K562 (cell line): ENCODE results near the gene ATMIN. TPM values are rescaled to one million over a fixed set of nuclear protein-coding genes. Genes with fewer than 3 reads are reported as not detected.

Experiments
- ARID2 ChIP-seq: fragments of 450-650 bp; IDR thresholded peaks from 2 replicates; pipeline ENCODE4 v1.6.1; 2017; ENCODE audit warnings: antibody characterized with exemption, mild to moderate bottlenecking
- C11orf30 ChIP-seq: fragments of 450-650 bp; IDR thresholded peaks from 2 replicates; pipeline ENCODE4 v1.6.1; 2016; ENCODE audit warnings: low read depth, mild to moderate bottlenecking
- CBX8 ChIP-seq: fragments of 200-600 bp; sonication (generic); IDR thresholded peaks from 2 replicates; pipeline ENCODE4 v1.6.1; 2012; ENCODE audit warnings: borderline replicate concordance, mixed run types, low read depth, mild to moderate bottlenecking, moderate library complexity, mixed read lengths, low read length, control low read depth, inconsistent platforms; ENCODE audit not compliant: poor library complexity, severe bottlenecking; ENCODE audit errors: extremely low read depth
- COPS2 ChIP-seq: fragments of 450-650 bp; conservative IDR thresholded peaks from 2 replicates; pipeline ENCODE4 v1.6.1; 2016; ENCODE audit warnings: mild to moderate bottlenecking, moderate library complexity
- DMBX1 ChIP-seq: fragments of 250-450 bp; sonication (Bioruptor Pico); IDR thresholded peaks from 2 replicates; pipeline ENCODE4 v1.8.0; 2022; ENCODE audit warnings: inconsistent platforms, mild to moderate bottlenecking, moderate library complexity, borderline replicate concordance
- ELK3 ChIP-seq: fragments of 450-650 bp; formaldehyde crosslinking; IDR thresholded peaks from 2 replicates; pipeline ENCODE4 v1.4.0; 2020; ENCODE audit warnings: mild to moderate bottlenecking
- ETV6 ChIP-seq, 3 experiments: fragments of 150-350 bp in 1 of 3; sonication (generic) in 1 of 3; formaldehyde crosslinking in 1 of 3; IDR thresholded peaks; 2 replicates each; pipeline versions ENCODE4 v1.6.1 to v1.8.0; 2014 to 2022; ENCODE audit warnings: borderline replicate concordance in 2 of 3, low read depth in 2 of 3, antibody characterized with exemption in 1 of 3, low read length in 1 of 3, mild to moderate bottlenecking in 1 of 3, missing genetic modification reagents in 1 of 3
- KAT2B ChIP-seq: IDR thresholded peaks from one replicate; pipeline ENCODE4 v1.6.1; 2012; ENCODE audit warnings: low read depth, mild to moderate bottlenecking, control low read depth, inconsistent platforms, low read length, moderate library complexity
- MEF2A ChIP-seq: IDR thresholded peaks from 2 replicates; pipeline ENCODE4 v1.6.1; 2011; ENCODE audit warnings: low read depth, mild to moderate bottlenecking, low read length, moderate library complexity; ENCODE audit not compliant: control insufficient read depth
- MXD1 ChIP-seq: fragments of 250-450 bp; sonication (Bioruptor Pico); IDR thresholded peaks from 2 replicates; pipeline ENCODE4 v1.8.0; 2021; ENCODE audit warnings: borderline replicate concordance, mild to moderate bottlenecking, moderate library complexity; ENCODE audit not compliant: poor library complexity, severe bottlenecking
- PCBP2 ChIP-seq: fragments of 200-400 bp; formaldehyde crosslinking; IDR thresholded peaks from 2 replicates; pipeline ENCODE4 v1.6.1; 2018; ENCODE audit warnings: low read length, low read depth, mild to moderate bottlenecking, moderate library complexity; ENCODE audit not compliant: poor library complexity, severe bottlenecking
- SRF ChIP-seq, 2 experiments: fragments of 250-450, 450-650 bp in 1 of 2; sonication (Bioruptor Pico) in 1 of 2; sonication (generic) in 1 of 2; formaldehyde crosslinking; IDR thresholded peaks; 2 replicates each; pipeline versions ENCODE4 v1.5.0 to v1.5.1; 2020 to 2022; ENCODE audit warnings: mild to moderate bottlenecking in 1 of 2, missing genetic modification reagents in 1 of 2
- TAF1 ChIP-seq: IDR thresholded peaks from 2 replicates; pipeline ENCODE4 v1.6.1; 2011; ENCODE audit warnings: mild to moderate bottlenecking, low read length, moderate library complexity; ENCODE audit not compliant: insufficient read depth, control insufficient read depth, severe bottlenecking; ENCODE audit errors: extremely low read depth
- TOE1 ChIP-seq, 2 experiments: fragments of 450-650 bp in 1 of 2; sonication (generic) in 1 of 2; formaldehyde crosslinking in 1 of 2; IDR thresholded peaks; 2 replicates each; pipeline versions ENCODE4 v1.7.1 to v1.8.0; 2016 to 2022; ENCODE audit warnings: borderline replicate concordance in 2 of 2, mild to moderate bottlenecking in 2 of 2, antibody characterized with exemption in 1 of 2, inconsistent platforms in 1 of 2, low read depth in 1 of 2, missing genetic modification reagents in 1 of 2, moderate library complexity in 1 of 2
- ZNF41 ChIP-seq: fragments of 250-450 bp; sonication (Bioruptor Pico); conservative IDR thresholded peaks from 2 replicates; pipeline ENCODE4 v1.4.0; 2020; ENCODE audit warnings: mild to moderate bottlenecking
- ZNF511 ChIP-seq: sonication (generic); formaldehyde crosslinking; IDR thresholded peaks from 2 replicates; pipeline ENCODE4 v1.8.0; 2022; ENCODE audit warnings: mild to moderate bottlenecking, missing genetic modification reagents
- polyA plus RNA-seq, 8 experiments: library from polyadenylated mRNA; depleted of rRNA in 4 of 8; stranded (reverse) in 5 of 8; unstranded in 3 of 8; fragments of >200 nt; fragmentation: Nextera tagmentation in 2 of 8; fragmentation: Illumina TruSeq in 1 of 8; extraction: Ambion mirVana in 2 of 8; extraction: Trizol in 1 of 8; gene quantifications; 2 replicates each; pipeline versions ENCODE4 v1.2.1 to v1.2.3, GENCODE V29; 2011 to 2014; ENCODE audit warnings: inconsistent platforms in 1 of 8, missing spikeins in 1 of 8
- total RNA-seq, 7 experiments: library from RNA; depleted of rRNA in 6 of 7; stranded (reverse); fragments of >200 nt in 6 of 7; fragmentation: Illumina TruSeq in 2 of 7; extraction: Trizol in 2 of 7; gene quantifications; 2 replicates each; pipeline versions ENCODE4 v1.2.1 to v1.2.3, GENCODE V29; 2011 to 2021; ENCODE audit warnings: low replicate concordance in 1 of 7
- TF ChIP-seq, protein P1 (sequence below): fragments of 450-650 bp; IDR thresholded peaks from 2 replicates; pipeline ENCODE4 v1.6.1; 2017; ENCODE audit warnings: antibody characterized with exemption, mild to moderate bottlenecking

The ATMIN gene
- total and polyA plus RNA-seq, 9 of the 15 experiments (the other 6 are each of a cell fraction or from before 2014, with no cell fraction given), result 6.7 to 40.9 (median 23.4) TPM

GRCh38 chr16:81077076-81077940 is 41.7 kb downstream of the ATMIN start, which contains the start of gene C16orf46 (continued):
- TF ChIP-seq DMBX1 (CRISPR knock-in tag) (peak; percentile 55; the same call in 1 of the 2 replicates), PCBP2 (no peak), ELK3 (CRISPR knock-in tag) (no peak), COPS2 (no peak), MEF2A (no peak), ARID2 (no peak), ETV6 (IDR thresholded peaks at IDR 0.05; ENCODE audit: borderline replicate concordance in 1 of 2, low read depth in 2 of 2, low read length in 1 of 2) (no peak), ETV6 (CRISPR knock-in tag; IDR thresholded peaks at IDR 0.05; ENCODE audit: borderline replicate concordance) (0 out of 2 replicates have a peak, but pooled peaks have one; percentile 33), TOE1 (IDR thresholded peaks at IDR 0.05; ENCODE audit: borderline replicate concordance) (peak; percentile 19; the same call in 1 of the 2 replicates), TOE1 (CRISPR knock-in tag; IDR thresholded peaks at IDR 0.05; ENCODE audit: borderline replicate concordance, low read depth) (no peak), KAT2B (no peak), CBX8 (no peak), SRF (CRISPR knock-in tag; IDR thresholded peaks at IDR 0.05) (peak in 1 of 2 experiments; percentile 86; a peak in 2 of 4 replicates), ZNF511 (CRISPR knock-in tag) (peak; percentile 49), TAF1 (peak; percentile 71), MXD1 (CRISPR knock-in tag) (no peak), ZNF41 (CRISPR knock-in tag) (no peak), C11orf30 (peak; percentile 83; the same call in 1 of the 2 replicates)
- TF ChIP-seq, protein P1, sequence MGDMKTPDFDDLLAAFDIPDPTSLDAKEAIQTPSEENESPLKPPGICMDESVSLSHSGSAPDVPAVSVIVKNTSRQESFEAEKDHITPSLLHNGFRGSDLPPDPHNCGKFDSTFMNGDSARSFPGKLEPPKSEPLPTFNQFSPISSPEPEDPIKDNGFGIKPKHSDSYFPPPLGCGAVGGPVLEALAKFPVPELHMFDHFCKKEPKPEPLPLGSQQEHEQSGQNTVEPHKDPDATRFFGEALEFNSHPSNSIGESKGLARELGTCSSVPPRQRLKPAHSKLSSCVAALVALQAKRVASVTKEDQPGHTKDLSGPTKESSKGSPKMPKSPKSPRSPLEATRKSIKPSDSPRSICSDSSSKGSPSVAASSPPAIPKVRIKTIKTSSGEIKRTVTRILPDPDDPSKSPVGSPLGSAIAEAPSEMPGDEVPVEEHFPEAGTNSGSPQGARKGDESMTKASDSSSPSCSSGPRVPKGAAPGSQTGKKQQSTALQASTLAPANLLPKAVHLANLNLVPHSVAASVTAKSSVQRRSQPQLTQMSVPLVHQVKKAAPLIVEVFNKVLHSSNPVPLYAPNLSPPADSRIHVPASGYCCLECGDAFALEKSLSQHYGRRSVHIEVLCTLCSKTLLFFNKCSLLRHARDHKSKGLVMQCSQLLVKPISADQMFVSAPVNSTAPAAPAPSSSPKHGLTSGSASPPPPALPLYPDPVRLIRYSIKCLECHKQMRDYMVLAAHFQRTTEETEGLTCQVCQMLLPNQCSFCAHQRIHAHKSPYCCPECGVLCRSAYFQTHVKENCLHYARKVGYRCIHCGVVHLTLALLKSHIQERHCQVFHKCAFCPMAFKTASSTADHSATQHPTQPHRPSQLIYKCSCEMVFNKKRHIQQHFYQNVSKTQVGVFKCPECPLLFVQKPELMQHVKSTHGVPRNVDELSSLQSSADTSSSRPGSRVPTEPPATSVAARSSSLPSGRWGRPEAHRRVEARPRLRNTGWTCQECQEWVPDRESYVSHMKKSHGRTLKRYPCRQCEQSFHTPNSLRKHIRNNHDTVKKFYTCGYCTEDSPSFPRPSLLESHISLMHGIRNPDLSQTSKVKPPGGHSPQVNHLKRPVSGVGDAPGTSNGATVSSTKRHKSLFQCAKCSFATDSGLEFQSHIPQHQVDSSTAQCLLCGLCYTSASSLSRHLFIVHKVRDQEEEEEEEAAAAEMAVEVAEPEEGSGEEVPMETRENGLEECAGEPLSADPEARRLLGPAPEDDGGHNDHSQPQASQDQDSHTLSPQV, result no peak
